ENCODE results near the gene C19orf25.
"Not testable (repeated sequence)": the region's sequence is repeated elsewhere in the genome, so short reads cannot be mapped to it uniquely, and the experiment has no call there.

C19orf25 gene

DNA sequence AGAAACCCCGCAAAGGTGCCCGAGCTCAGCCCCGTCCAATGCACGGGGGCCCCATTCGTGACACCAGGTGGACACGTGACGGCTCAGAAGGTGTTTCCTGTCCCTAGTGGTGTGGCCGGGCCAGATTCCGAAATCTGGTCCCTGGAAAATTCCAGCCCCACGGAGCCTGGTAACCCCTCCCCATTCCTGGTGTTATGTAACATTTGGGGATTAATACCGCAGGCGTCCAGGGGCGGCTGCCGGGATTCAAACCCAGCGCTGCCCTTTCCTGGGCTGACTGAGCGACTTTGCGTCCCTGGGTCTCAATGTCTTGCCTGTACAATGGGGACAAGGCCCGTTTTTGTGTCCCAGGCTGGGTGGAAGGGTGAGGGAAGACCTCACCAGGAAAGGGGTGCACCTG, 43.8 kb upstream of the C19orf25 start:
- no peak overlapping the region for H3K4me3 ChIP-seq (ENCODE audit: low read depth in 1 of 5, low read length in 5 of 5)
- H3K4me1 ChIP-seq (ENCODE audit: control insufficient read depth in 5 of 5, insufficient read depth in 5 of 5, low read length in 5 of 5), result peaks cover 0 to 4% (median 3%) of the 10 kb centered on the region in 5 donors
- H3K27ac ChIP-seq (ENCODE audit: low read depth, low read length), result no peak overlapping the region
- H3K27me3 ChIP-seq (ENCODE audit: control insufficient read depth in 5 of 5, insufficient read depth in 4 of 5, low read length in 5 of 5), result peaks cover 31 to 72% (median 55%) of the 10 kb centered on the region in 5 donors
- H3K36me3 ChIP-seq (ENCODE audit: control insufficient read depth in 5 of 5, insufficient read depth in 5 of 5, low read length in 5 of 5), result no peaks in the 10 kb centered on the region
- H3K9ac ChIP-seq (ENCODE audit: low read length in 5 of 5), result no peak overlapping the region
- no peaks in the 10 kb centered on the region for H3K9me3 ChIP-seq (ENCODE audit: control insufficient read depth in 5 of 5, low read length in 5 of 5)

- H3K27me3 ChIP-seq (ENCODE audit: control insufficient read depth in 5 of 5, insufficient read depth in 4 of 5, low read length in 5 of 5), result peaks cover 28 to 66% (median 50%) of the 10 kb centered on the region in 5 donors
- H3K4me1 ChIP-seq (ENCODE audit: control insufficient read depth in 5 of 5, insufficient read depth in 5 of 5, low read length in 5 of 5), result peaks cover 0 to 4% (median 3%) of the 10 kb centered on the region in 5 donors
- no peak overlapping the region for H3K9ac ChIP-seq (ENCODE audit: low read length in 5 of 5)
- H3K4me3 ChIP-seq (ENCODE audit: low read depth in 1 of 5, low read length in 5 of 5), result no peak overlapping the region
- H3K9me3 ChIP-seq (ENCODE audit: control insufficient read depth in 5 of 5, low read length in 5 of 5), result no peaks in the 10 kb centered on the region
- H3K36me3 ChIP-seq (ENCODE audit: control insufficient read depth in 5 of 5, insufficient read depth in 5 of 5, low read length in 5 of 5), result no peaks in the 10 kb centered on the region
- no peak overlapping the region for H3K27ac ChIP-seq (ENCODE audit: low read depth, low read length)
Measured at GRCh38 chr19:1522061-1522460, 43.0 kb upstream of the C19orf25 start.

DNA sequence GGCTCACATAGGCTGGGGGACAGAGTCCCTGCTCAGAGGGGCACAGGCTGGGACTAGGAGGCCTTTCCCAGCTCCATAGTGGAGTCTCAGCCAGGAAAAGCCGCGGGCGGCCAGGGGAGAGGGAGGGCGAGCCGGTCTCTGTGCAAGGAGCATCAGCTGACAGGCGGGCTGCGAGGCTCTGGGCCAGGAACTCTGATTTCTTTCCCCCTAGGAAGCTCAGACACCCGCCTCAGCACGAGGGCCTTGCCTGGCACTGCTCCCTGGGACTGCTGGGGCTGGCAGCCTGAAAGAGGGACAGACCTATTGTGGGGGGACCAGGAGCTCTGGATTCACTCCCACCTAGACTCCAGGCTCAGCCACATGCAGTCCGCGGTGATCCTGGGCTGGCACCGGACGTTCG, 42.6 kb upstream of the C19orf25 start:
- H3K27ac ChIP-seq (ENCODE audit: low read depth, low read length), result no peak overlapping the region
- peaks cover 28 to 62% (median 48%) of the 10 kb centered on the region in 5 donors for H3K27me3 ChIP-seq (ENCODE audit: control insufficient read depth in 5 of 5, insufficient read depth in 4 of 5, low read length in 5 of 5)
- no peak overlapping the region for H3K4me3 ChIP-seq (ENCODE audit: low read depth in 1 of 5, low read length in 5 of 5)
- H3K9me3 ChIP-seq (ENCODE audit: control insufficient read depth in 5 of 5, low read length in 5 of 5), result no peaks in the 10 kb centered on the region
- no peak overlapping the region for H3K9ac ChIP-seq (ENCODE audit: low read length in 5 of 5)
- H3K36me3 ChIP-seq (ENCODE audit: control insufficient read depth in 5 of 5, insufficient read depth in 5 of 5, low read length in 5 of 5), result no peaks in the 10 kb centered on the region
- H3K4me1 ChIP-seq (ENCODE audit: control insufficient read depth in 5 of 5, insufficient read depth in 5 of 5, low read length in 5 of 5), result peaks cover 0 to 4% (median 3%) of the 10 kb centered on the region in 5 donors

GRCh38 chr19:1520203-1520780, 41.3 kb upstream of the C19orf25 start:
- Histone ChIP-seq H3K4me3 (ENCODE audit: low read depth in 1 of 5, low read length in 5 of 5) (no peak overlapping the region), H3K27me3 (ENCODE audit: control insufficient read depth in 5 of 5, insufficient read depth in 4 of 5, low read length in 5 of 5) (peaks cover 16 to 61% (median 43%) of the 10 kb centered on the region in 5 donors), H3K9ac (ENCODE audit: low read length in 5 of 5) (no peak overlapping the region), H3K4me1 (ENCODE audit: control insufficient read depth in 5 of 5, insufficient read depth in 5 of 5, low read length in 5 of 5) (peaks cover 0 to 4% (median 3%) of the 10 kb centered on the region in 5 donors), H3K36me3 (ENCODE audit: control insufficient read depth in 5 of 5, insufficient read depth in 5 of 5, low read length in 5 of 5) (no peaks in the 10 kb centered on the region), H3K9me3 (ENCODE audit: control insufficient read depth in 5 of 5, low read length in 5 of 5) (peaks cover 0 to 4% (median 3%) of the 10 kb centered on the region in 5 donors), H3K27ac (ENCODE audit: low read depth, low read length) (no peak overlapping the region)

GRCh38 chr19:1519802-1520201, 40.8 kb upstream of the C19orf25 start:
- H3K4me3 ChIP-seq (ENCODE audit: low read depth in 1 of 5, low read length in 5 of 5); H3K4me1 ChIP-seq (ENCODE audit: control insufficient read depth in 5 of 5, insufficient read depth in 5 of 5, low read length in 5 of 5); H3K9me3 ChIP-seq (ENCODE audit: control insufficient read depth in 5 of 5, low read length in 5 of 5); H3K9ac ChIP-seq (ENCODE audit: low read length in 5 of 5); H3K36me3 ChIP-seq (ENCODE audit: control insufficient read depth in 5 of 5, insufficient read depth in 5 of 5, low read length in 5 of 5); H3K27ac ChIP-seq (ENCODE audit: low read depth, low read length): not testable (repeated sequence)
- peaks cover 16 to 61% (median 43%) of the 10 kb centered on the region in 5 donors for H3K27me3 ChIP-seq (ENCODE audit: control insufficient read depth in 5 of 5, insufficient read depth in 4 of 5, low read length in 5 of 5)

DNA sequence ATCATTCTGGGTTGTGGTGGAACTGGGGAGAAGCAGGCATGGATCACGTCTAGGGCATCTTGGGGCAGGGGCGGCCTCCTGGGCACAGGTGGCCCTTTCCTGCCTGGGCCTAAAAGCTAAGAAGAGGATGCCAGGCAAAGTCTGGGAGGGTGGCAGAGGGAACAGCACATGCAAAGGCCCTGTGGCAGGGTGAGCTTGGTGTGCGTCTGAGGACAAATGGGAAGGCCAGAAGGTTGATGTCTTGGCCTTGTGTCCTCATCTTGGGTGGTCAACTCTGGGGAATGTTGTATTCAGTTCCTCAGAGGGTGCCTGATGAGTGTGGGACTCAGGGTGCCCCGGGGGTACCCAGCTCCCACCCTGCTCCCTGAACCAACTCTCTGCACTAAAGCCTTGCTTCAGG, 39.5 kb upstream of the C19orf25 start:
- peaks cover 0 to 4% (median 3%) of the 10 kb centered on the region in 5 donors for H3K9me3 ChIP-seq (ENCODE audit: control insufficient read depth in 5 of 5, low read length in 5 of 5)
- no peak overlapping the region for H3K4me3 ChIP-seq (ENCODE audit: low read depth in 1 of 5, low read length in 5 of 5)
- peaks cover 0 to 2% (median 0%) of the 10 kb centered on the region in 5 donors for H3K4me1 ChIP-seq (ENCODE audit: control insufficient read depth in 5 of 5, insufficient read depth in 5 of 5, low read length in 5 of 5)
- H3K9ac ChIP-seq (ENCODE audit: low read length in 5 of 5), result no peak overlapping the region
- peaks cover 12 to 62% (median 41%) of the 10 kb centered on the region in 5 donors for H3K27me3 ChIP-seq (ENCODE audit: control insufficient read depth in 5 of 5, insufficient read depth in 4 of 5, low read length in 5 of 5)
- no peaks in the 10 kb centered on the region for H3K36me3 ChIP-seq (ENCODE audit: control insufficient read depth in 5 of 5, insufficient read depth in 5 of 5, low read length in 5 of 5)
- H3K27ac ChIP-seq (ENCODE audit: low read depth, low read length), result no peak overlapping the region

DNA sequence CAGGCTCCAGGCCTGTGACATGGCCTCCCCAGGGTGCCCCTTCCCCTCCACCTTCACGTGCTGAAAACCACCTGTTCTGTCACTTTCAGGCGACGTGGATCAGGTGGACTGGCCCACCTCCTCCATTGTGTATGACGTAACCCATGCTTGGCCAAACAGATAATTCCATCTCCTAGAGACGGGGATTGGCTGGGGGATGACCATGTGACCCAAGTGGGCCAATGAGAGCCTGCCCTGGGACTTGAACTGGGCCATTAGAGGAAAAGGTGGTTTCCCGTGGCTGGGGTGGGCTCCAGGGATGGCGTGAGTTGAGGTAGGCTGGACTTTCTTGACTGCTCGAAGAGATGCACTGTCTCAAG, 37.4 kb upstream of the C19orf25 start:
- Histone ChIP-seq H3K36me3 (ENCODE audit: control insufficient read depth in 5 of 5, insufficient read depth in 5 of 5, low read length in 5 of 5) (no peaks in the 10 kb centered on the region), H3K27ac (ENCODE audit: low read depth, low read length) (no peak overlapping the region), H3K9ac (ENCODE audit: low read length in 5 of 5) (no peak overlapping the region), H3K9me3 (ENCODE audit: control insufficient read depth in 5 of 5, low read length in 5 of 5) (peaks cover 0 to 4% (median 3%) of the 10 kb centered on the region in 5 donors), H3K4me3 (ENCODE audit: low read depth in 1 of 5, low read length in 5 of 5) (no peak overlapping the region), H3K4me1 (ENCODE audit: control insufficient read depth in 5 of 5, insufficient read depth in 5 of 5, low read length in 5 of 5) (peaks cover 0 to 11% (median 2%) of the 10 kb centered on the region in 5 donors), H3K27me3 (ENCODE audit: control insufficient read depth in 5 of 5, insufficient read depth in 4 of 5, low read length in 5 of 5) (peaks cover 14 to 60% (median 38%) of the 10 kb centered on the region in 5 donors)

- peaks cover 0 to 4% (median 3%) of the 10 kb centered on the region in 5 donors for H3K9me3 ChIP-seq (ENCODE audit: control insufficient read depth in 5 of 5, low read length in 5 of 5)
- H3K4me1 ChIP-seq (ENCODE audit: control insufficient read depth in 5 of 5, insufficient read depth in 5 of 5, low read length in 5 of 5), result peaks cover 0 to 11% (median 2%) of the 10 kb centered on the region in 5 donors
- H3K27me3 ChIP-seq (ENCODE audit: control insufficient read depth in 5 of 5, insufficient read depth in 4 of 5, low read length in 5 of 5), result peaks cover 14 to 57% (median 41%) of the 10 kb centered on the region in 5 donors
- H3K36me3 ChIP-seq (ENCODE audit: control insufficient read depth in 5 of 5, insufficient read depth in 5 of 5, low read length in 5 of 5), result no peaks in the 10 kb centered on the region
- no peak overlapping the region for H3K4me3 ChIP-seq (ENCODE audit: low read depth in 1 of 5, low read length in 5 of 5)
- no peak overlapping the region for H3K27ac ChIP-seq (ENCODE audit: low read depth, low read length)
- H3K9ac ChIP-seq (ENCODE audit: low read length in 5 of 5), result no peak overlapping the region
Measured at GRCh38 chr19:1514986-1515721, 36.1 kb upstream of the C19orf25 start.

- Histone ChIP-seq H3K9ac (ENCODE audit: low read length in 5 of 5) (no peak overlapping the region), H3K27ac (ENCODE audit: low read depth, low read length) (no peak overlapping the region), H3K4me1 (ENCODE audit: control insufficient read depth in 5 of 5, insufficient read depth in 5 of 5, low read length in 5 of 5) (peaks cover 0 to 11% (median 3%) of the 10 kb centered on the region in 5 donors), H3K27me3 (ENCODE audit: control insufficient read depth in 5 of 5, insufficient read depth in 4 of 5, low read length in 5 of 5) (peaks cover 14 to 53% (median 41%) of the 10 kb centered on the region in 5 donors), H3K9me3 (ENCODE audit: control insufficient read depth in 5 of 5, low read length in 5 of 5) (peaks cover 0 to 4% (median 3%) of the 10 kb centered on the region in 5 donors), H3K4me3 (ENCODE audit: low read depth in 1 of 5, low read length in 5 of 5) (no peak overlapping the region), H3K36me3 (ENCODE audit: control insufficient read depth in 5 of 5, insufficient read depth in 5 of 5, low read length in 5 of 5) (no peaks in the 10 kb centered on the region)
Measured at GRCh38 chr19:1514295-1514661, 35.3 kb upstream of the C19orf25 start.

Measured in subcutaneous abdominal adipose tissue (tissue), 5 donors.